OCI-LY3 (cell line): ENCODE measurements around the gene TPX2.

Experiments used
- H2AFZ ChIP-seq: fragments of 200-600, 300-600 bp; shearing (Covaris generic); 2 replicates; pipeline ENCODE4 v1.6.0; 2014; ENCODE audit warnings: antibody characterized with exemption, low read depth, low read length
- H3K27ac ChIP-seq: fragments of 200-600, 300-600 bp; sonication (generic); 2 replicates; pipeline ENCODE4 v1.5.1; 2014; ENCODE audit warnings: mild to moderate bottlenecking, low read length, moderate library complexity, mixed read lengths
- H3K27me3 ChIP-seq: fragments of 200-600, 300-600 bp; sonication (generic); 2 replicates; pipeline ENCODE4 v1.6.1; 2014; ENCODE audit warnings: low read depth, low read length, mixed read lengths
- H3K36me3 ChIP-seq: fragments of 200-600, 300-600 bp; sonication (generic); replicated peaks from 2 replicates; pipeline ENCODE3; 2014; ENCODE audit warnings: low read depth, low read length, mixed read lengths
- H3K4me1 ChIP-seq: fragments of 300-600, 200-600 bp; sonication (generic); 2 replicates; pipeline ENCODE4 v1.6.1; 2014; ENCODE audit warnings: low read length, mixed read lengths
- H3K4me2 ChIP-seq: fragments of 200-600, 300-600 bp; sonication (generic); 2 replicates; pipeline ENCODE4 v1.6.1; 2014; ENCODE audit warnings: low read length, mixed read lengths
- H3K4me3 ChIP-seq: fragments of 300-600, 200-600 bp; sonication (generic); 2 replicates; pipeline ENCODE4 v1.5.1; 2014; ENCODE audit warnings: antibody characterized with exemption, mild to moderate bottlenecking, low read length, moderate library complexity
- H3K79me2 ChIP-seq: fragments of 300-600, 200-600 bp; shearing (Covaris generic); 2 replicates; pipeline ENCODE4 v1.6.1; 2014; ENCODE audit warnings: mild to moderate bottlenecking, low read length, mixed read lengths
- H3K9ac ChIP-seq: fragments of 300-600, 200-600 bp; shearing (Covaris generic); 2 replicates; pipeline ENCODE4 v1.6.0; 2014; ENCODE audit warnings: mild to moderate bottlenecking, low read length, moderate library complexity
- H3K9me3 ChIP-seq: fragments of 200-600, 300-600 bp; shearing (Covaris generic); 2 replicates; pipeline ENCODE4 v1.6.1; 2014; ENCODE audit warnings: low read length, mixed read lengths; ENCODE audit not compliant: insufficient read depth
- H4K20me1 ChIP-seq: fragments of 200-600, 300-600 bp; sonication (generic); 2 replicates; pipeline ENCODE4 v1.6.1; 2016; ENCODE audit warnings: low read length, mixed read lengths; ENCODE audit not compliant: insufficient read depth
- EZH2phosphoT487 ChIP-seq: fragments of 200-600 bp; shearing (Covaris generic); IDR thresholded peaks from 2 replicates; pipeline ENCODE4 v1.6.1; 2018; ENCODE audit warnings: antibody characterized with exemption, mixed run types, low read depth
- TF ChIP-seq, protein P1 (sequence below): fragments of 200-600, 300-600 bp; sonication (generic); IDR thresholded peaks from 2 replicates; pipeline ENCODE4 v1.5.1; 2014; ENCODE audit warnings: antibody characterized with exemption, low read length, low read depth

TPX2 gene

DNA sequence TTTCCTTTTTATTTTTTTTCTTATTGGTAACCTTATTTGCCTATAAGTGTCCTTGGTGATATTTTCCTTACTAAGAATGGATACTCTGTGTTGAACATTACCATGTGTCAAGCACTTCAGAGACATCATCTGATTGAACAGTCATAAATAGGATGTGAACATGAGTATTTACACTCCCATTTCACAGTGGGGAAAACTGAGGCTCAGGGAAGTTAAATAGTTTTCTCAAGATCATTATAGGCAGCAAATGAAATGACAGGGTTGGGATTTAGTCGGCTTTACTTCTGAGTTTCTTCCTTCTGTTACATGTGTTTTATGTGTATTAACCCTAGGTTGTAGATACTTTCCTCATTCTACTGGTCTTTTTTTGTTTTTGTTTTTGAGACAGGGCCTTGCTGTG lies 35.3 kb downstream of the TPX2 start:
- H3K4me1 ChIP-seq = no peaks in the 10 kb centered on the region
- TF ChIP-seq, protein P1, sequence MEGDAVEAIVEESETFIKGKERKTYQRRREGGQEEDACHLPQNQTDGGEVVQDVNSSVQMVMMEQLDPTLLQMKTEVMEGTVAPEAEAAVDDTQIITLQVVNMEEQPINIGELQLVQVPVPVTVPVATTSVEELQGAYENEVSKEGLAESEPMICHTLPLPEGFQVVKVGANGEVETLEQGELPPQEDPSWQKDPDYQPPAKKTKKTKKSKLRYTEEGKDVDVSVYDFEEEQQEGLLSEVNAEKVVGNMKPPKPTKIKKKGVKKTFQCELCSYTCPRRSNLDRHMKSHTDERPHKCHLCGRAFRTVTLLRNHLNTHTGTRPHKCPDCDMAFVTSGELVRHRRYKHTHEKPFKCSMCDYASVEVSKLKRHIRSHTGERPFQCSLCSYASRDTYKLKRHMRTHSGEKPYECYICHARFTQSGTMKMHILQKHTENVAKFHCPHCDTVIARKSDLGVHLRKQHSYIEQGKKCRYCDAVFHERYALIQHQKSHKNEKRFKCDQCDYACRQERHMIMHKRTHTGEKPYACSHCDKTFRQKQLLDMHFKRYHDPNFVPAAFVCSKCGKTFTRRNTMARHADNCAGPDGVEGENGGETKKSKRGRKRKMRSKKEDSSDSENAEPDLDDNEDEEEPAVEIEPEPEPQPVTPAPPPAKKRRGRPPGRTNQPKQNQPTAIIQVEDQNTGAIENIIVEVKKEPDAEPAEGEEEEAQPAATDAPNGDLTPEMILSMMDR = no peak
- TF ChIP-seq EZH2phosphoT487 = no peak
- H3K9ac ChIP-seq = no peak overlapping the region
- no peaks in the 10 kb centered on the region for H3K27me3 ChIP-seq
- peaks cover 57% of the 10 kb centered on the region for H3K36me3 ChIP-seq
- H3K4me2 ChIP-seq = no peak overlapping the region
- no peak overlapping the region for H3K4me3 ChIP-seq
- H4K20me1 ChIP-seq = no peaks in the 10 kb centered on the region
- H3K27ac ChIP-seq = no peak overlapping the region
- H3K9me3 ChIP-seq = no peaks in the 10 kb centered on the region
- H3K79me2 ChIP-seq = peaks cover 8% of the 10 kb centered on the region
- no peak overlapping the region for H2AFZ ChIP-seq

DNA sequence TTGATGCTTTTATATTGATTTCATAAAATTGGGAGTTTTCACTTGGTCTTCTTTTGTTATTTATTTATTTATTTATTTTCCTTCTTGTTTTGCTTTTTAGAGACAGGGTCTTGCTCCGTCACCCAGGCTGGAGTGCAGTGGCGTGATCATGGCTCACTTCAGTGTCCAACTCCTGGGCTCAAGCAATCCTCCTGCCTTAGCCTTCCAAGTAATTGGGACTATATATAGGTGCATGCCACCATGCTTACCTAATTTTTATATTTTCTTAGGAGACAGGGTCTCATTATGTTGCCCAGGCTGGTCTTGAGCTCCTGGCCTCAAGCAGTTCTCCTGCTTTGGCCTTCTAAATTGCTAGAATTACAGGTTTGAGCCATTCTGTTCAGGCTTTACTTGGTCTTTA lies 41.7 kb downstream of the TPX2 start:
- no peak overlapping the region for H3K9ac ChIP-seq
- no peaks in the 10 kb centered on the region for H3K79me2 ChIP-seq
- H3K36me3 ChIP-seq = peaks cover 67% of the 10 kb centered on the region
- H2AFZ ChIP-seq = no peak overlapping the region
- no peak overlapping the region for H3K27ac ChIP-seq
- no peaks in the 10 kb centered on the region for H3K27me3 ChIP-seq
- no peak for TF ChIP-seq EZH2phosphoT487
- TF ChIP-seq, protein P1 = no peak
- no peak overlapping the region for H3K4me2 ChIP-seq
- no peaks in the 10 kb centered on the region for H3K9me3 ChIP-seq
- H3K4me3 ChIP-seq = no peak overlapping the region
- H3K4me1 ChIP-seq = no peaks in the 10 kb centered on the region
- no peaks in the 10 kb centered on the region for H4K20me1 ChIP-seq

DNA sequence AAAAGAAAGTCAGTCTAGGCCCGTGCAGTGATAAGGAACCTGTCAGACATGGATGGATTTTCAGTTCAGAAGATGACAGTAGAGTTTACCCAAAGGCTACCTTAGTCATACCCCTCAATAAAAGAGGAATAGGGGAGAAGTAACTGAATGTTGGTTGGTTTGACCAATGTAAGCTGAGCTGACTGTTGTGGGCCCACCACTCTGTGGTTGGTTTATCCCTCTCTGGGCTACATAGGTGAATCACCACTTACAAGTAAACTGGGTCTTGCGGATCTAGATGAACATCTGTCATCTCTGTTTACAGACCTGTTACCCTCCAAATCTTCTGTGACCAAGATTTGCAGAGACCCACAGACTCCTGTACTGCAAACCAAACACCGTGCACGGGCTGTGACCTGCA lies 42.9 kb downstream of the TPX2 start:
- Histone ChIP-seq H3K4me3 (no peak overlapping the region), H3K9ac (no peak overlapping the region), H3K79me2 (no peaks in the 10 kb centered on the region), H3K9me3 (no peaks in the 10 kb centered on the region), H4K20me1 (no peaks in the 10 kb centered on the region), H3K27ac (no peak overlapping the region), H3K36me3 (peaks cover 70% of the 10 kb centered on the region), H3K4me2 (no peak overlapping the region), H3K4me1 (no peaks in the 10 kb centered on the region), H2AFZ (no peak overlapping the region), H3K27me3 (no peaks in the 10 kb centered on the region)
- TF ChIP-seq, protein P1 = no peak
- no peak for TF ChIP-seq EZH2phosphoT487

DNA sequence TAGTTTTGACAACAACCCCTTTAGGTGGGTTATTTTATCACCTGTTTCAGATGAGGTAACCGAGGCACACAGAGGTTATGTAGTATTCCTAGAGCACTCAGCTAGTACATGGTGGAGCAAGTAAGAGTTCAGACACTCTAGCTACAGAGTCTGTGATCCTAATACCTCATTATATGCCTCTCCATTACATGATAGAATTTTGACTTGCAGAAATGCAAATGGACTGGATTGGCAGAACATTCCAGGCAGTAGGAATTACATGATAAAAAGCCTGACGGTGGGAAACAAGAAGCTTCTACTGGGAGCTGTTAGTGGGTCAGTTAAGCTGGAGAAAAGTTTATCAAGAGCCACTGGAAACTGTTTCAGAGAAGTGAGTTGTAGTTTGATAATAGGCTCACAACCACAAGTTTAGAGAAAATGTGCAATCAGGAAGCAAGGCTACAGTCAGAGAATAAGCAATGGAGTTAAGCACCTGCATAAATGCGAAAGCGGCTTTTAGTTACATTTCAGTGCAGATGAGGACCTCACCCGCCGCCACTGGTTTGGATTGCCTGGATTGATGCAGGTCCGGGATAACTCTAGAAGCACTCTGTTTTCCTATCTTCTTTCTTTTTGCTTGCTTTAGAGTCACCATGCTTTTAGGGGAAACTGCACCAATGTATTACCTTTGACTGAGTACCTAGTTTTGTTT lies 45.4 kb downstream of the TPX2 start:
- no peak overlapping the region for H2AFZ ChIP-seq
- H3K27me3 ChIP-seq = no peaks in the 10 kb centered on the region
- no peak overlapping the region for H3K4me3 ChIP-seq
- no peaks in the 10 kb centered on the region for H3K9me3 ChIP-seq
- H3K79me2 ChIP-seq = no peaks in the 10 kb centered on the region
- H3K9ac ChIP-seq = no peak overlapping the region
- H3K4me1 ChIP-seq = no peaks in the 10 kb centered on the region
- H4K20me1 ChIP-seq = no peaks in the 10 kb centered on the region
- TF ChIP-seq, protein P1 = no peak
- no peak for TF ChIP-seq EZH2phosphoT487
- peaks cover 65% of the 10 kb centered on the region for H3K36me3 ChIP-seq
- no peak overlapping the region for H3K27ac ChIP-seq
- H3K4me2 ChIP-seq = no peak overlapping the region
